Mucosa of descending colon (tissue), 3 donors: ENCODE data around the gene ITCH. TPM values are rescaled to one million over a fixed set of nuclear protein-coding genes. Genes with fewer than 3 reads are reported as not detected.
A peak's percentile ranks its signal among the peaks of the same experiment; 100 is the strongest.

Experiments used
- ATAC-seq: fragments of 200-7000 bp; cut with Tn5 transposase; one replicate; pipeline ENCODE4 v1.9.1; 2020; ENCODE audit warnings: mild to moderate bottlenecking, moderate library complexity
- DNase-seq, 3 donors: peaks; one replicate each; pipeline ENCODE4 v3.0.0-alpha.2; 2020
- H3K36me3 ChIP-seq: fragments of 200-600 bp; one replicate; pipeline ENCODE4 v1.8.0; 2021; ENCODE audit warnings: low read depth, mild to moderate bottlenecking
- H3K4me1 ChIP-seq: fragments of 200-600 bp; one replicate; pipeline ENCODE4 v1.8.0; 2021; ENCODE audit warnings: low read depth, mild to moderate bottlenecking
- H3K4me3 ChIP-seq: fragments of 200-600 bp; one replicate; pipeline ENCODE4 v1.8.0; 2021; ENCODE audit warnings: mild to moderate bottlenecking
- H3K9me3 ChIP-seq: fragments of 200-600 bp; one replicate; pipeline ENCODE4 v1.8.0; 2021; ENCODE audit warnings: mild to moderate bottlenecking
- intact Hi-C, 2 donors: fragments of 100-400 bp; cut with DNase I in 1 of 2; cut with micrococcal nuclease in 1 of 2; formaldehyde crosslinking; loops; one replicate each; pipeline versions ENCODE4 v1.11.0 to v1.11.1; 2022; cut with DNase I, micrococcal nuclease
- microRNA-seq: library from miRNA; unstranded; fragments of <30 nt; microRNA quantifications from one replicate; pipeline ENCODE4, GENCODE V29; 2019
- total RNA-seq, 3 donors: library from RNA; stranded (reverse); fragmentation: NEBNext Ultra II Directional in 2 of 3; extraction: Animal tissue kit (Norgen Biotek cat#: 25700) in 2 of 3; gene quantifications; one replicate each; pipeline versions ENCODE4 v1.2.1 to v1.2.4, GENCODE V29; 2021 to 2023
- TF ChIP-seq, protein P1 (sequence below): fragments of 200-600 bp; IDR thresholded peaks from one replicate; pipeline ENCODE4 v1.8.0; 2022; ENCODE audit warnings: antibody characterized with exemption, mild to moderate bottlenecking
- donor health status: DM: no; HTN: no; CAD: no; lungs with moderate emphysema.
- donor health status: DM: no; HTN: no; CAD: no.
- donor health status: DM: no; HTN: yes; CAD: no.

Gene ITCH
- total RNA-seq, 3 donors from 2014 or later = 60.0 to 81.0 (median 75.0) TPM

DNA sequence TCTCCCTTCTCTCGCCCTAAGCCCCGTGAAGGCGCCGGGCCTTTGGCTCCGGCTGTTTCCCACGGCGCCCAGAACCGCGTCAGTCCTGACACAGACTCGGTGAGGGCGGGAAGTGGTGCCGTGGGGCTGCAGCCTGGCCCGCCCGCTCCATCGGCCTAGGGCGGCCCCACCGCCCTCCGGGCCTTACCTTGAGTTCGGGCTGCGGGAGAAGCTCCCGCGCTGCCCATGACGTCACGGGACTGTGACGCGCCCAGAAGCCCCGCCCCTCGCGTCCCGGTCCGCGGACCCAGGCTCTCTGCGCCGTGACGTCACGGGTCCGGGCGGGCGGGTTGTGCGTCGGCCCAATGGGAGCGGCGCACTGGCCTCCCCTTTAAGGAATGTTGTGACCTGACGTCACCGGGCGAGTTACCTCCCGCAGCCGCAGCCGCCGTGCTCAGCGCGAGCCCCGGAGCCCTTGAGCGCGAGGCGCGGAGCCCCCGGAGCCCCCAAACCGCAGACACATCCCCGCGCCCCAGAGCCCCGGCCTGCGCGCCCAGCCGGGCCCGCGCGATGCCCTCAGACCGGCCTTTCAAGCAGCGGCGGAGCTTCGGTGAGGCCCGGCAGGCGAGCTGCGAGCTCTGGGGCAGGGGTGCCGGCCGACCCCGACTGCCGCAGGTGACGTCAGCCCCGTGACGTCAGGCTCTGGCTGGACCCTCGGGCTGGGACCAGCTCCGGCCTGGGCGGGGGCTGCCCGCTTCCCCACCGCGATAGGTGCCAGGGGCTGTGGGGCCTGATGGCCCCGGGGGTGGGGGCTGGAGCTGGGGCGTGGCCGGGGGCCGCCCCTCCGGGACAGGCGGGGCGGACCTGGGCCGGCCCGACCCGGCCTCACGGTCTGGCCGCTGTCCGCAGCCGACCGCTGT is 195.5 kb downstream of the ITCH start, which contains the start of gene MAP1LC3A:
MAP1LC3A (plus strand) TSS at position 399 of the 899 bp plus-strand sequence; CDS start at position 550, 151 bp downstream.
- ATAC-seq (peak; percentile 94), DNase-seq (peak; percentile 92 to 95 (median 95))
- Histone ChIP-seq H3K9me3 (no peaks in the 10 kb centered on the region), H3K4me3 (peak within 1 kb of the TSS; percentile 32), H3K4me1 (peaks cover 13% of the 10 kb centered on the region), H3K36me3 (peaks cover 3% of the 10 kb centered on the region)
- TF ChIP-seq, protein P1, sequence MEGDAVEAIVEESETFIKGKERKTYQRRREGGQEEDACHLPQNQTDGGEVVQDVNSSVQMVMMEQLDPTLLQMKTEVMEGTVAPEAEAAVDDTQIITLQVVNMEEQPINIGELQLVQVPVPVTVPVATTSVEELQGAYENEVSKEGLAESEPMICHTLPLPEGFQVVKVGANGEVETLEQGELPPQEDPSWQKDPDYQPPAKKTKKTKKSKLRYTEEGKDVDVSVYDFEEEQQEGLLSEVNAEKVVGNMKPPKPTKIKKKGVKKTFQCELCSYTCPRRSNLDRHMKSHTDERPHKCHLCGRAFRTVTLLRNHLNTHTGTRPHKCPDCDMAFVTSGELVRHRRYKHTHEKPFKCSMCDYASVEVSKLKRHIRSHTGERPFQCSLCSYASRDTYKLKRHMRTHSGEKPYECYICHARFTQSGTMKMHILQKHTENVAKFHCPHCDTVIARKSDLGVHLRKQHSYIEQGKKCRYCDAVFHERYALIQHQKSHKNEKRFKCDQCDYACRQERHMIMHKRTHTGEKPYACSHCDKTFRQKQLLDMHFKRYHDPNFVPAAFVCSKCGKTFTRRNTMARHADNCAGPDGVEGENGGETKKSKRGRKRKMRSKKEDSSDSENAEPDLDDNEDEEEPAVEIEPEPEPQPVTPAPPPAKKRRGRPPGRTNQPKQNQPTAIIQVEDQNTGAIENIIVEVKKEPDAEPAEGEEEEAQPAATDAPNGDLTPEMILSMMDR = no peak
- intact Hi-C loops = no loop called here

- TF ChIP-seq, protein P1 = no peak
- no peak overlapping the region for H3K4me3 ChIP-seq
- no peaks in the 10 kb centered on the region for H3K9me3 ChIP-seq
- intact Hi-C loops = no loop called here
- DNase-seq (peak in 1 of 3 donors; percentile 47), ATAC-seq (no peak)
- H3K36me3 ChIP-seq = peaks cover 3% of the 10 kb centered on the region
- peaks cover 11% of the 10 kb centered on the region for H3K4me1 ChIP-seq
These were observed 196.5 kb downstream of the ITCH start for GRCh38 chr20:34559311-34560140.

- no peak for ATAC-seq
- DNase-seq = peak in 1 of 3 donors; percentile 39
- TF ChIP-seq, protein P1 = no peak
- H3K9me3 ChIP-seq = no peaks in the 10 kb centered on the region
- H3K4me1 ChIP-seq = peaks cover 11% of the 10 kb centered on the region
- intact Hi-C loops = no loop called here
- H3K36me3 ChIP-seq = peaks cover 3% of the 10 kb centered on the region
- H3K4me3 ChIP-seq = no peak overlapping the region
These were observed 197.1 kb downstream of the ITCH start for GRCh38 chr20:34560141-34560523.

DNA sequence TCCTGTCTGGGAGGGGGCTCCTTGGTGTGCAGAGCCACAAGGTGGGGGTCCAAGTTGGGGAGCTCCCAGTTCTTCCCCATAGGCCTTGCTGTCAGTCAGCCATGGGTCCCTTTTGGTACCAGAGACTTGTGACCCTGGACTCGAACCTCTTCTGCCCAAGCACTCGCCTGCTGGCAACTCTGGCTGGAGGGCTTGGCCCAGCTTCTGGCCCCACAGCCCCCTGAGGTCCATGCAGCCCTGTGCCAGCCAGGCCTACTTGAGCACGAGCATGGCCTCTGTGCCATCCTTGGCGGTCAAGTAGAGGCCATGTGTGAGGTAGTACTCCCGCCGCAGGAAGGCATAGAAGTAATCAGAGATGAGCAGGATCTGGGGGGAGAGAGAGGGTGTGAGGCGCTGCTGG is 197.5 kb downstream of the ITCH start:
- intact Hi-C loops = no loop called here
- DNase-seq (peak in 1 of 3 donors; percentile 9), ATAC-seq (no peak)
- Histone ChIP-seq H3K4me3 (no peak overlapping the region), H3K36me3 (peaks cover 3% of the 10 kb centered on the region), H3K4me1 (peaks cover 11% of the 10 kb centered on the region), H3K9me3 (no peaks in the 10 kb centered on the region)
- TF ChIP-seq, protein P1 = no peak

Small RNA genes lying within 50 kb of the gene (microRNA-seq; reads per million reads assigned to microRNA genes)
- not detected for gene MIR644A

Other genes starting within 250 kb of the ITCH start
- gene ASIP, start 121.8 kb upstream of the ITCH start, total RNA-seq = not detected
- gene AHCY, start 59.9 kb upstream of the ITCH start, total RNA-seq = 10 to 100 TPM; 71.5 to 98.6 (median 74.3) TPM
- gene DYNLRB1, start 153.1 kb downstream of the ITCH start, total RNA-seq = 100 to 1,000 TPM; 110 to 137 (median 119) TPM
- gene MAP1LC3A, start 195.4 kb downstream of the ITCH start, total RNA-seq = 10 to 100 TPM; 30.6 to 61.6 (median 47.8) TPM